Activated T-cell treated with anti-CD3 and anti-CD28 coated beads, Interleukin-2, amount 50 U/mL, for 24 hours (primary cell): ENCODE data around the gene IYD.
"Not testable (repeated sequence)": the region's sequence is repeated elsewhere in the genome, so short reads cannot be mapped to it uniquely, and the experiment has no call there.

ENCODE experiments used
- DNase-seq: peaks from one replicate; pipeline ENCODE4 v3.0.0-alpha.2; 2020
- H3K27ac Mint-ChIP-seq: 2 replicates; pipeline ENCODE4 v1.8.0; 2020; ENCODE audit warnings: mild to moderate bottlenecking, mixed read lengths
- H3K27me3 Mint-ChIP-seq: 2 replicates; pipeline ENCODE4 v1.8.0; 2020; ENCODE audit warnings: mixed read lengths
- H3K36me3 Mint-ChIP-seq: 2 replicates; pipeline ENCODE4 v1.8.0; 2020; ENCODE audit warnings: low read depth, mixed read lengths
- H3K4me1 Mint-ChIP-seq: 2 replicates; pipeline ENCODE4 v1.8.0; 2020; ENCODE audit warnings: low read depth, mixed read lengths
- H3K4me3 Mint-ChIP-seq: 2 replicates; pipeline ENCODE4 v1.8.0; 2020; ENCODE audit warnings: mild to moderate bottlenecking, moderate library complexity, mixed read lengths
- H3K9me3 Mint-ChIP-seq: 2 replicates; pipeline ENCODE4 v1.8.0; 2020; ENCODE audit warnings: mixed read lengths

IYD gene

GRCh38 chr6:150369408-150369807 lies 596 bp downstream of the IYD start:
- no peaks in the 10 kb centered on the region for H3K9me3 Mint-ChIP-seq
- H3K36me3 Mint-ChIP-seq = no peaks in the 10 kb centered on the region
- no peak overlapping the region for H3K27ac Mint-ChIP-seq
- no peak overlapping the region for H3K4me3 Mint-ChIP-seq
- DNase-seq = no peak
- H3K27me3 Mint-ChIP-seq = peaks cover 6% of the 10 kb centered on the region
- no peaks in the 10 kb centered on the region for H3K4me1 Mint-ChIP-seq

GRCh38 chr6:150370112-150370511 lies 1.3 kb downstream of the IYD start:
- Mint-ChIP-seq H3K27ac (no peak overlapping the region), H3K9me3 (no peaks in the 10 kb centered on the region), H3K36me3 (no peaks in the 10 kb centered on the region), H3K4me1 (no peaks in the 10 kb centered on the region), H3K27me3 (peaks cover 10% of the 10 kb centered on the region), H3K4me3 (no peak overlapping the region)
- no peak for DNase-seq

DNA sequence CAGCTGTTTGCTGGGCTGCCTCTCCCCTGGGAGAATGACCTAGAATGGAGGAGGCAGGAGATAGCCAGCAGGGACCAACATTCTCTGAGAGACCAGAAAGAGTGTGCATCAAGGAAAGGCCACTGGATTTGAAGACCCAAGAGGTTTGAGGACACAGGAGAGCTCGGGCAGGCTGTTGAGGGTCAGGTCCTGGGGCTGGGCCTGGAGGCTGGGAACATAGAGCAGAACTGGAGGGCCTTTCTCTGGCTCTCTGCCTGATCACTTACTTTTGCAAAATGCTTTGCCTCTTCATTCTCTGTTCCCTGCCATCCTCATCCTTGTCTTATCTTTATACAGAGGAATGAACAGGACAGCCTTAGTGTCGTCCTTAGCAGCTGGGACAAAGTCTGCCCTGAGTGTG lies 2.5 kb downstream of the IYD start:
- Mint-ChIP-seq H3K4me3 (no peak overlapping the region), H3K9me3 (no peaks in the 10 kb centered on the region), H3K27ac (no peak overlapping the region), H3K36me3 (no peaks in the 10 kb centered on the region), H3K27me3 (peaks cover 17% of the 10 kb centered on the region), H3K4me1 (no peaks in the 10 kb centered on the region)
- no peak for DNase-seq

GRCh38 chr6:150372051-150372450 lies 3.2 kb downstream of the IYD start:
- H3K27ac Mint-ChIP-seq = no peak overlapping the region
- H3K27me3 Mint-ChIP-seq = peaks cover 21% of the 10 kb centered on the region
- H3K36me3 Mint-ChIP-seq = no peaks in the 10 kb centered on the region
- no peaks in the 10 kb centered on the region for H3K4me1 Mint-ChIP-seq
- no peaks in the 10 kb centered on the region for H3K9me3 Mint-ChIP-seq
- no peak overlapping the region for H3K4me3 Mint-ChIP-seq
- DNase-seq = no peak

- Mint-ChIP-seq H3K4me3 (no peak overlapping the region), H3K9me3 (no peaks in the 10 kb centered on the region), H3K36me3 (no peaks in the 10 kb centered on the region), H3K27ac (no peak overlapping the region), H3K4me1 (no peaks in the 10 kb centered on the region), H3K27me3 (peaks cover 21% of the 10 kb centered on the region)
- DNase-seq = no peak
Observed at GRCh38 chr6:150373260-150373701, 4.5 kb downstream of the IYD start.

DNA sequence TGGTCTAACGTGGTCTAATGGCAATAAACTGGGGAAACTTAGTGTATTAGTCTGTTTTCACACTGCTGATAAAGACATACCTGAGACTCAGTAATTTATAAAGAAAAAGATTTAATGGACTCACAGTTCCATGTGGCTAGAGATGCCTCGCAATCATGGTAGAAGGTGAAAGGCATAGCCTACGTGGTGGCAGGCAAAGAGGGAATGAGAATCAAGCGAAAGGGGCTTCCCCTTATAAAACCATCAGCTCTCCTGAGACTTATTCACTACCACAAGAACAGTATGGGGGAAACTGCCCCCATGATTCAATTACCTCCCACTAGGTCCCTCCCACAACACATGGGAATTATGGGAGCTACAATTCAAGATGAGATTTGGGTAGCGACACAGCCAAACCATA lies 5.5 kb downstream of the IYD start:
- peaks cover 27% of the 10 kb centered on the region for H3K27me3 Mint-ChIP-seq
- H3K27ac Mint-ChIP-seq, H3K36me3 Mint-ChIP-seq, DNase-seq, H3K9me3 Mint-ChIP-seq, H3K4me3 Mint-ChIP-seq, H3K4me1 Mint-ChIP-seq: not testable (repeated sequence)

DNA sequence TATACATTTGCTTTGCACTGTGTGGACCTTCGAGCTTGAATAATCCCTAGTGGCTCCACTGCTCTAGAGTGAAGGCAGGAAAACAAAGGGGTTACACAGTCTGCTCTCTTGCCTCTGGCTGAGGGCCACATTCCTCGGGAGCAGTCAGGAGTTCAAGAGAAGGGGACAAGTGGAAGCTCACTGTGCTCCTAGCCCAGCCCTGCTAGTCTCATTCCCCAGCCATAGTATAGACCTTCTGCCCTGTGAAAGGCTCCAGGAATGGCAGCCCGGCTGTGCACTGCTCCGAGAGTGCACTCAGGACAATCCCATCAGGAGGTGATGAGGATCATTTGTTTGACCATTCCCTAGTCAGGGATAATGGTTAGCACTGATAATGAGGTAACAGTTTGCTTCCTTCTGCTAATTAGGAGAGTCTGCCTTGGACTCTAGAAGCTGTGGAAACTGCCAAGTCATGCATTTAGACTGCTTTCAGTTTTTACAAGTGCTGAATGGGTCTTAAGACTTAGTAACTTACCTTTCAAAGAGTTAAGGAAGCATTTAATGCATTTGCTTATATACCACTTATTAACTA lies 8.5 kb downstream of the IYD start:
- Mint-ChIP-seq H3K27ac (no peak overlapping the region), H3K4me3 (no peak overlapping the region), H3K4me1 (no peaks in the 10 kb centered on the region), H3K36me3 (no peaks in the 10 kb centered on the region), H3K27me3 (peaks cover 37% of the 10 kb centered on the region), H3K9me3 (no peaks in the 10 kb centered on the region)
- no peak for DNase-seq

DNA sequence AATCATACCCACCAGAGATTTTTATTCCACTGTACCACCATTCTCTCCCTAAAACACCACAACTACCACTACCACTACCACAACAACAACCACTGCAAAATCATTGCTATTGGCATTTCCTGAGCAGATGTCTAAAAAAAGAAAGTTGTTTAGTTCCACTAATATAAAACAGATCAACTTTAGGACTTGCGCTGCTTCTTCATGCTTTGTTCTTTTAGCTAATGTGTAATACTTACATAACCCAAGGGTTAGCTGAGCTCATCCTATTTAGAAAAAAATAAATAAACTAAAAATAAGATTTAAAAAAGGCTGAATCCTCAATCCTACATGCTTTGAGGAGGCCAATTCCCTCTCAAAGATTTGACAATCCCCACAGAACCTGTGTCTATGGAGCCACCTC lies 11.4 kb downstream of the IYD start:
- Mint-ChIP-seq H3K4me1 (no peaks in the 10 kb centered on the region), H3K27ac (no peak overlapping the region), H3K4me3 (no peak overlapping the region), H3K9me3 (no peaks in the 10 kb centered on the region), H3K36me3 (no peaks in the 10 kb centered on the region), H3K27me3 (peaks cover 29% of the 10 kb centered on the region)
- no peak for DNase-seq

- Mint-ChIP-seq H3K36me3 (no peaks in the 10 kb centered on the region), H3K27ac (no peak overlapping the region), H3K4me3 (no peak overlapping the region), H3K9me3 (no peaks in the 10 kb centered on the region), H3K4me1 (no peaks in the 10 kb centered on the region), H3K27me3 (peaks cover 20% of the 10 kb centered on the region)
- DNase-seq = no peak
Observed at GRCh38 chr6:150382171-150382570, 13.4 kb downstream of the IYD start.

- H3K27ac Mint-ChIP-seq = no peak overlapping the region
- no peaks in the 10 kb centered on the region for H3K9me3 Mint-ChIP-seq
- no peaks in the 10 kb centered on the region for H3K36me3 Mint-ChIP-seq
- no peak for DNase-seq
- no peaks in the 10 kb centered on the region for H3K4me1 Mint-ChIP-seq
- no peak overlapping the region for H3K4me3 Mint-ChIP-seq
- H3K27me3 Mint-ChIP-seq = peaks cover 26% of the 10 kb centered on the region
Observed at GRCh38 chr6:150391414-150391813, 22.6 kb downstream of the IYD start.

DNA sequence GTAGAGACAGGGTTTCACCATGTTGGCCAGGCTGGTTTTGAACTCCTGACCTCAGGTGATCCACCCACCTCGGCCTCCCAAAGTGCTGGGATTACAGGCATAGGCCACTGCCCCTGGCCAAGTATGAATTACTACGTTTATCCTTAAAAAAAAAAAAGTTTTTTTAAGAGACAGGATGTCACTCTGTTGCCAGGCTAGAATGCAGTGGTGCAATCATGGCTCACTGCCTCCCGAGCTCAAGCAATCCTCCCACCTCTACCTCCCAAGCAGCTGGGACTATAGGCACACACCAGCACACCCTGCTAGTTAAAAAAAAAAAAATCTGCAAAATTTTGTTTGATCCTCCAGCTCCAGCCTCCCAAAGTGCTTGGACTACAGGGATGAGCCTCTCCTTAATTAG lies 23.1 kb downstream of the IYD start:
- Mint-ChIP-seq H3K9me3 (no peaks in the 10 kb centered on the region), H3K36me3 (no peaks in the 10 kb centered on the region), H3K4me3 (no peak overlapping the region), H3K27me3 (peaks cover 28% of the 10 kb centered on the region), H3K27ac (no peak overlapping the region), H3K4me1 (no peaks in the 10 kb centered on the region)
- DNase-seq = no peak

DNA sequence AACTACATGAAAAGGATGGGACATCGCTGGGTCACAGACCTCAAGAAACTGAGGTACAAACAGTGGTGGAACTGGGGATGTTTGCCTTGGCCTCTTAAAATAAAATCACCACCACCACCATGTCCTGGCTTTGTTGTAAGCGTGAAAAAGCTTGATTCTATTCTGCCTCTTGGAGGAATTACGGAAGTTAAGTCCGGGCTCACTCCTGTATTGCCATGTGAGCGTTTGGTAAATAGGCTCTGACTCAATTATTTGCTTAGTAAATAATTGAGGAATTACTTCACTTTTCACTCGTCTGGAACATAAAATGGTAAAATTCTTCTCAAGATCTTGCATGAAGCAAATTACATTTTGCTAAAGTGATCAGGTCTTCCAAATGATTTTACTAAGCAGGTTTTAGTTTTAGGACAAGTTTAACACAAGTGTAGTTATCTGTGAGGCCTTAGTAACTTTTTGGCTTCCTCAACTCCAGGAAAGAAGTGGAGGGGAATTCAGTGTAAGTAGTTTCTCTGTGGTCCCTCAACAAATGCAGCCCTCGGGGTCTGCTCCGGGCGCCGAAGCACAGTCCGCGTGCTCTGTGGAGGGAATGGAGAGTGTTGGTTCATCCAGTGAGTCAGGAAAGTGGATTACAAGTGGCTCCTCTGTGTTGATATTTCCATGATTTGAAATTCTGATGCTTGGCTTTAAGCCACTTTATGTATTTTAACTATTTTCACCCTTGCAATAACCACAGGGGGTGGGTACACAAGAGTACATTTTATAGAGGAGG lies 23.8 kb downstream of the IYD start:
- Mint-ChIP-seq H3K9me3 (no peaks in the 10 kb centered on the region), H3K4me3 (no peak overlapping the region), H3K27me3 (peaks cover 25% of the 10 kb centered on the region), H3K4me1 (no peaks in the 10 kb centered on the region), H3K36me3 (no peaks in the 10 kb centered on the region), H3K27ac (no peak overlapping the region)
- DNase-seq = no peak

- no peak overlapping the region for H3K4me3 Mint-ChIP-seq
- no peak for DNase-seq
- no peaks in the 10 kb centered on the region for H3K4me1 Mint-ChIP-seq
- H3K27me3 Mint-ChIP-seq = peaks cover 18% of the 10 kb centered on the region
- no peak overlapping the region for H3K27ac Mint-ChIP-seq
- H3K36me3 Mint-ChIP-seq = no peaks in the 10 kb centered on the region
- no peaks in the 10 kb centered on the region for H3K9me3 Mint-ChIP-seq
Observed at GRCh38 chr6:150394053-150394898, 25.5 kb downstream of the IYD start.

DNA sequence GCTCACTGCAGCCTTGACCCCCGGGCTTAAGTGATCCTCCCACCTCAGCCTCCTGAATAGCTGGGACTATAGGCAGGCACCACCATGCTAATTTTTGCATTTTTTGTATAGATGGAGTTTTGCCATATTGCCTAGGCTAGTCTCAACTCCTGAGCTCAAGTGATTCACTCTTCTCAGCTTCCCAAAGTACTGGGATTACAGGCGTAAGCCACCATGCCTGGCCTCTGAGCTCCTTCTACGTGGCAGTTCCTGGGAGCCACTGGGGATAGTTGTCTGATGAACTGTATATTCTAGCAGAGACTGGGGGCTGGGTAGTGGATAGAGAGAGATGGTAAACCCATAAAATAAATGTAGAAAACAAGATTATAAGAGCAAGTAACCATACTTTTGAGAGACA lies 26.1 kb downstream of the IYD start:
- peaks cover 18% of the 10 kb centered on the region for H3K27me3 Mint-ChIP-seq
- H3K27ac Mint-ChIP-seq = no peak overlapping the region
- no peaks in the 10 kb centered on the region for H3K36me3 Mint-ChIP-seq
- H3K9me3 Mint-ChIP-seq = no peaks in the 10 kb centered on the region
- no peak overlapping the region for H3K4me3 Mint-ChIP-seq
- no peaks in the 10 kb centered on the region for H3K4me1 Mint-ChIP-seq
- DNase-seq = no peak
